Fibroblast of skin of abdomen (primary cell): ENCODE results near the gene HSPA1A.
"Not testable (repeated sequence)": the region's sequence is repeated elsewhere in the genome, so short reads cannot be mapped to it uniquely, and the experiment has no call there.

Experiments used
- DNase-seq: peaks from one replicate; pipeline ENCODE4 v3.0.0-alpha.2; 2013

The HSPA1A gene

DNA sequence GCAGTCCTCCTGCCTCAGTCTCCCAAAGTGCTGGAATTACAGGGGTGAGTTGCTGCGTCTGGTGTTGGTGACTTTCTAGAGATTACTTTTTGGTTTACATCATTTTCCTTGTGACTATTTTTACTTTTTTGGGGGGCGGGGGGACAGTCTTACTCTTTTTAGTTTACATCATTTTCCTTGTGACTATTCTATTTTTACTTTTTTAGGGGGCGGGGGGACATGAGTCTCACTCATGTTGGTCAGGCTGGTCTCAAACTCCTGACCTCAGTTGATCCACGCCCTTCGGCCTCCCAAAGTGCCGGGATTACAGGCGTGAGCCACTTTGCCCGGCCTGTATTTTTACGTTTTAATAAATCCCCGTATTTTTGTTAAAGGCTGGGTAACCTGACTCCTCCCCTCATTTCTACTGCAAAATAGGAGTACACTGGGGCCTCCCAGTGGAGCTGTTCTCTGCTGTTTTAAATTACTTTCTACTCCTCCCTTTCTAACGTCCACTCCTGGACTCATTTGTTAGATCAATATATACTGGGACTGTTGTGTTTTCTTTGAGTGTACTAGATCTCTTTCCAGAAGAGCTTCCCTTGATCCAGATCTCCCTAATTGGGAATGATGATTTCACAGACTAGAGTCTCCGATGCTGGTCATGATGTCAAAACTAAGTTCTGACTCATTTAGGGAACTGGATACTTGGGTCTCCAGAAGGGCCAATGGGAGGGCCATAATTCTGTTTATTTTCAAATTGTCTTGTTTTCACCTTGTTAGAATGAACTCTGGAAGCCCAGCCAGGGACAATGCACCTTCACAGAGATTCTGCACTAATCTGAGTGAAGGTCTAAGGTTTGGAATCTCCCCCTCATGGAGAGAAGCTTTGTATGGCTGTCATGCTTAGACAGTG, 21.4 kb downstream of the HSPA1A start:
- DNase-seq, result peak; percentile 21

- DNase-seq, result no peak
Measured at GRCh38 chr6:31837369-31838113, 22.2 kb downstream of the HSPA1A start.

GRCh38 chr6:31838114-31838553, 22.8 kb downstream of the HSPA1A start:
- DNase-seq, result not testable (repeated sequence)

- no peak for DNase-seq
Measured at GRCh38 chr6:31838968-31839367, 23.6 kb downstream of the HSPA1A start.

DNA sequence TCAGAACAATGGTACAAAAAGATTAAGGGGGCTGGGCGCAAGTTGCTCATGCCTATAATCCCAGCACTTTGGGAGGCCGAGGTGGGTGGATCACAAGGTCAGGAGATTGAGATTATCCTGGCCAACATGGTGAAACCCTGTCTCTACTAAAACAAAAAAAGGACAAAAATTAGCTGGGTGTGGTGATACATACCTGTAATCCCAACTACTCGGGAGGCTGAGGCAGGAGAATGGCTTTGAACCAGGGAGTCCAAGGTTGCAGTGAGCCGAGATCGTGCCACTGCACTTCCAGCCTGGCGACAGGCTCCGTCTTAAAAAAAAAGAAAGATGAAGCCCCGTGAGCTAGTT, 24.4 kb downstream of the HSPA1A start:
- not testable (repeated sequence) for DNase-seq

- no peak for DNase-seq
Measured at GRCh38 chr6:31842053-31842452, 26.7 kb downstream of the HSPA1A start.

DNA sequence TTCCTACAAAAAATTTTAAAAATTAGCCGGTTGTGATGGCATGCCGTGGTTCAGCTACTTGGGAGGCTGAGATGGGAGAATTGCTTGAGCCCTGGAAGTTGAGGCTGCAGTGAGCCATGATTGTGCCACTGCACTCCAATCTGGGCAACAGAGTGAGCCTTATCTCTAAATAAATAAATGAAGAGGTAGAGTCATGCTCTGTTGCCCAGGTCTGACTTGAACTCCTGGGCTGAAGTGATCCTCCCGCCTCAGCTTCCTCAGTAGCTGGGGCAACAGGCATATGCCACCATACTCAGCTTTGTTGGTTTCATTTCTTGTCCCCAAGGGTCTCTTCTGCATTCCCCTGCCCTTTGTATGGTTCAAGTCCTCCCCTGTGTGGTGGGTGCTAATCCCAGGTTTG, 29.2 kb downstream of the HSPA1A start:
- DNase-seq, result no peak

GRCh38 chr6:31847276-31847978, 32.1 kb downstream of the HSPA1A start:
- no peak for DNase-seq

DNA sequence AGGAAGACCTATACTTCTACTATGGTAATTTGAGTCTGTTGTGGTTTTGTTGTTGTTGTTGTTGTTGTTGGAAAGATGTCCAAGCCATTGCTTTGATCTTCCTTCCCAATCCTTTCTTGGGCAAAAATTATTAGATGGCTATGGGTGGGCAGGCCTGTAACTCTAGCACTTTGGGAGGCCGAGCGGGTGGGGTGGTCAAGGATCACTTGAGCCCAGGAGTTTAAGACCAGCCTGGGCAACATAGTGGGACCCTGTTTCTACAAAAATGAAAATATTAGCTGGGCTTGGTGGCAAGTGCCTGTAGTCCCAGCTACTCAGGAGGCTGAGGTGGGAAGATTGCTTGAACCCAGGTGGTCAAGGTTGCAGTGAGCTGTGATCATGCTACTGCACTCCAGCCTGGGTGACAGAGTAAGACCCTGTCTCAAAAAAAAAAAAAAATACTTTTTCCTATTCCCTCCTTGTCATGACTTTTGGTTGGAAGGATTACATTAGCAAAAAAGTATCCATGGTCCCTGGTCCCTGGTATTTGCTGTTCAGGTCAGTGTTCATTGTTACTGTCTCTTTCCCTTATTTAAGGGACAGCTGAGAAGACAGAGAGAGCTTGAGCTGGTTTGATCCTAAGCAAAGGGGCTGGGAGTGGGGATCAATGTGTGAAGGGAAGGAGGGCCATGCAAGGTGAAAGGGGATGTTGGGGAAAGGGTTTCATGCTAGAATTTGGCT, 35.6 kb downstream of the HSPA1A start:
- DNase-seq, result no peak

GRCh38 chr6:31851485-31851832, 36.1 kb downstream of the HSPA1A start:
- DNase-seq, result no peak

DNA sequence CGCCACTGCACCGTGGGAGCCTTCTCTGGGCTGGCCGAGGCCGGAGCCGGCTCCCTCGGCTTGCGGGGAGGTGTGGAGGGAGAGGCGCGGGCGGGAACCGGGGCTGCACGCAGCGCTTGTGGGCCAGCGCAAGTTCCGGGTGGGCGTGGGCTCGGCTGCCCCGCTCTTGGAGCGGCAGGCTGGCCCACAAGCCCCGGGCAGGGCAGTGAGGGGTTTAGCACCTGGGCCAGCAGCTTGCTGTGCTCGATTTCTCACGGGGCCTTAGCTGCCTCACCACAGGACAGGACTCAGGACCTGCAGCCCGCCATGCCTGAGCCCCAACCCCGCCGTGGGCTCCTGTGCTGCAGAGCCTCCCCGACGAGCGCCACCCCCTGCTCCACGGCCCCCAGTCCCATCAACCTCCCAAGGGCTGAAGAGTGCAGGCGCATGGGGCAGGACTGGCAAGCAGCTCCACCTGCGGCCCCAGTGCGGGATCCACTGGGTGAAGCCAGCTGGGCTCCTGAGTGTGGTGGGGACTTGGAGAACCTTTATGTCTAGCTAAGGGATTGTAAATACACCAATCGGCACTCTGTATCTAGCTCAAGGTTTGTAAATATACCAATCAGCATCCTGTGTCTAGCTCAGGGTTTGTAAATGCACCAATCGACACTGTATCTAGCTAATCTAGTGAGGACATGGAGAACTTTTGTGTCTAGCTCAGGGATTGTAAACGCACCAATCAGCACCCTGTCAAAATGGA, 36.8 kb downstream of the HSPA1A start:
- not testable (repeated sequence) for DNase-seq

DNA sequence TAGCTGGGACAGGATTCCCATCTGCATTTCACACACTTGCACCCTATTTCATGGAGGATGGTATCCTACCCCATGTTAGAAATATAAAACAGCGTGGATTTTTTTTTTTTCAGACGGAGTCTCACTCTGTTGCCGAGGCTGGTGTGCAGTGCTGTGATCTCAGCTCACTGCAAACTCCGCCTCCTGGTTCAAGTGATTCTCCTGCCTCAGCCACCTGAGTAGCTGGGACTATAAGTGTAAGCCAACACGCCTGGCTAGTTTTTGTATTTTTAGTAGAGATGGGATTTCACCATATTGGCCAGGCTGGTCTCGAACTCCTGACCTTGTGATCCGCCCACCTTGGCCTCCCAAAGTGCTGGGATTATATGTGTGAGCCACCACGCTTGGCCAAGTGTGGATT, 42.4 kb downstream of the HSPA1A start:
- not testable (repeated sequence) for DNase-seq

DNA sequence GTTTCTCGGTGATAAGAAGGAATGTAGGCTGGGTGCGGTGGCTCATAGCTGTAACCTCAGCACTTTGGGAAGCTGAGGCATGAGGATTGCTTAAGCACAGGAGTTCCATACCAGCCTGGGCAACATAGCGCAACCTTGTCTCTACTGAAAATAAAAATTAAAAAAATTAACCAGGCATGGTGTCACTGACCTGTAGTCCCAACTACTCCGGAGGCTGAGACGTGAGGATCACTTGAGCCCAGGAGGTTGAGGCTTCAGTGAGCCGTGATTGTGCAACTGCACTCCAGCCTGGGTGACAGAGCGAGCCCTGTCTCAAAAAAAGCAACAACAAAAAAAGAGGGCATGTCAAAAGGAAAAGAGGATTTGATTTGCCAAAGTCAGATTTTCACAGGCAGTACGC, 43.4 kb downstream of the HSPA1A start:
- no peak for DNase-seq

DNA sequence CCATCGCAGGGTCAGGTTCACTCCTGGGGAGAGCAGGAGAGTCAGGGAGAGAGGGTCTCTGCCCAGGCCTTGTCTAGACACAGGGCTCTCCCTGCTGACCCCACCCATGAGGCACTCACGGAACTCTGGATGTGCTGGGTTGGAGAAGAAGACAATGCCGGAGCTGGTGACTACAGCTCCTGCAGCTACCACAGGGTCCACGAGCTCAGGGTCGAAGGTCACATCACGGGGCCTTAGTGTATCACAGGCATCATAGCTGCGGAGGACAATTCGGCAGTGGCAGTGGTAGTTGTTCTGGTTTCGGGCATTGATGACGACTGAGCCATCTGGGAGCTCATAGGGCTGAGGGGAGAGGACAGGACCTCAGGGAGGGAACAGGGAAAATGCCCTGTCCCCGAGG, 44.6 kb downstream of the HSPA1A start:
- DNase-seq, result no peak

GRCh38 chr6:31860349-31860748, 45.0 kb downstream of the HSPA1A start:
- no peak for DNase-seq

DNA sequence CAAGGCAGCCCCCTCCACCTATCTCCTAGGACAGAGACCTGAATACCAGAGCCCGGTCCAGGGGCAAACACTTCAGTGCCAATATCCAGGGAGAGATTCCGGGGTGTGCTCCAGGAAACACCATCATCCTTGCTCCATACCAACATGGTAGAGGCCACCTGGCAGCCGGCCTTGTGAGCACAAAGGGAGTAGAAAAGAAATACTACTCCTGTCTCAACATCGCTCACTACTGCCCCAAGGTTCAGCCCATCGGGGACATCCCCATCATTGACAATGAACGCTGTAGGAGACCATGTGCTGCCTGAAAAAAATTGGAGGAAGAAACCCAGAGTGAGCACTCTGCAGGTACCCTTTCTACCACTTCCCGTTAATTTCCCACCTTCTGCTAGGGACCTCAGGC, 45.8 kb downstream of the HSPA1A start:
- no peak for DNase-seq

GRCh38 chr6:31861919-31862343, 46.6 kb downstream of the HSPA1A start:
- DNase-seq, result no peak

DNA sequence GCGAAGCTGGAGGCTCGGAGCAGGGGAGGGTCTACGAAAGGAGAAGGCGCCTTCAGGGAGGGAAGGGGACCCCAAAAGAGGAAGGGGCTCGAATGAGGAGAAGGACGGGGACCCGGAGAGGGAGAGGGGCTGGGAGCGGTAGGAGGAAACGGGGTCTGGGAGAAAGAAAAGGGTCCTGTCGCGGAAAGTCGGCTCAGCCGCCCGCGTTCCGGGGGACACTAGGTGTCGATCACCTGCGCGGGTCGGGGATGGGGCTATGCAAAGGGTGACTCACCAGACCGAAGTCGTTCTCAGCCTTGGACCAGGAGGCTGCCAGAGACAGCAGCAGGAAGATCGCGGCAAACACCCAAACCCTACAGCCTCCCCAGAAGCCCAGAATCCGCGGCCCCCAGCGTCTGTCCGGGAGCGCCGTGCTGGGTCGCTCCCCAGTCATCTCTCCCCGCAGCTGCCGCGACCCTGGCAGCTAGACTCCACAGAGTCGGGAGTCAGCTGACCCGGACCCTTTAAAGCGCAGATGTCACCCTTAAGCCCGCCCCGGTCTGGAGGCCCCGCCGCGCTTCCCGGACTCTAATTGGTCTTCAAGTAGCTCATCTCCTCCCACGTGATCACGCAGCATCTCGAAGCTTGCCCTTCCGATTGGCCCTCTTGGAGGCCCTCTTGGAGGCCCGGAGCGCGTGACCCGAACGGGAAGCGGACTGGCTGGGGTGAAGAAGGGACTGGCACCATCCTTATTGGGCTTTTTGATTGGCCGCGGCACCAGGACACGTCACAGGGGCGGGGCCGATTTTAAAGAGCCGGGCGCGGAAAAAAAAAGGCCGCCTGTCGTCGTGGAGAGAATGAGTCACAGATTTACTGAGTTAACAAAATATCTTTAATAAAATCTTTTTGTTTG, 47.2 kb downstream of the HSPA1A start, which contains the start of gene NEU1:
TSS of gene NEU1 (minus strand) at position 478 of the 892 bp plus-strand sequence. CDS start at position 433, 45 bp downstream.
- peak; percentile 100 for DNase-seq

- not testable (repeated sequence) for DNase-seq
Measured at GRCh38 chr6:31864123-31864562, 48.8 kb downstream of the HSPA1A start.

DNA sequence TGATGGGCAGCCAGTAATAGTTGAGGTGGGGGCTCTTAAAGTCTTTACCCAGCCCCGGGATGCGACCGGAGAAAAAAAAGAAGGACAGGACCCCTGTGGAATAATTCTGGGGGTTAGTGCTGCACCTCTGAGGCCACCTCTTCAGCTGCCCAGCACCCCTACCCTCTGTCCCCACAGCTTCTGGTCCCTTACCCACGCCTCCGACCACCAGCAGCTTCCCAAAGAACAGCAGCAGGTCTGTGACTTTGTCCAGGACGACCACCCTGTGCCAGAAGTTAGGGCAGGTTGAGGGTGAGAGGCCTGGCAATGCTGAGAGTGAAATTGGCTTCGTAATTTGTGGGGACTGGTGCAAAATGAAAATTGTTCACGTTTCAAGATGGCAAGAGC, 49.5 kb downstream of the HSPA1A start:
- DNase-seq, result no peak
